ENCODE data around the gene NR3C2. TPM values are rescaled to one million over a fixed set of nuclear protein-coding genes. Genes with fewer than 3 reads are reported as not detected.

The NR3C2 gene
- total RNA-seq (2021; ENCODE audit: unreplicated experiment) (0.26 TPM), Bru-seq, nascent RNA (percentile 18 among the genes with signal in this experiment), BruChase-seq, experiment 1, labeled RNA remaining after a 2-hour chase (percentile 11 among the genes with signal in this experiment), BruChase-seq, experiment 2, labeled RNA remaining after a 6-hour chase (percentile 9 among the genes with signal in this experiment)
- 0.33 TPM for polyA plus RNA-seq (2012; ENCODE audit: insufficient read length)
- long read RNA-seq: 0 reads

- no peaks in the 10 kb centered on the region; the same call in 1 of the 2 replicates for H3K4me1 ChIP-seq (ENCODE audit: control insufficient read depth, insufficient read depth, low read length)
- POLR2A ChIA-PET: interaction anchor here (0.6 kb wide), 1 partner anchor 924 kb away, joined by 3 read pairs; no protein-coding TSS in a partner anchor
- peaks cover 15% of the 10 kb centered on the region for H3K27me3 ChIP-seq (ENCODE audit: control insufficient read depth, insufficient read depth, low read length)
Observed at GRCh38 chr4:148441986-148442831, at the start of gene NR3C2. NR3C2 (minus strand) TSS chr4:148442414.

GRCh38 chr4:148487181-148487580 is 45.0 kb upstream of the NR3C2 start:
- no TSS peak for BruUV-seq (replicated peaks)
- ChIA-PET CTCF (no interaction called here), POLR2A (no interaction called here)
- Histone ChIP-seq H3K27ac (ENCODE audit: low read length) (no peak overlapping the region), H3K36me3 (ENCODE audit: control insufficient read depth, insufficient read depth, low read length) (no peaks in the 10 kb centered on the region), H3K4me1 (ENCODE audit: control insufficient read depth, insufficient read depth, low read length) (no peaks in the 10 kb centered on the region), H3K9me3 (ENCODE audit: control insufficient read depth, insufficient read depth, low read depth, low read length) (no peaks in the 10 kb centered on the region), H3K27me3 (ENCODE audit: control insufficient read depth, insufficient read depth, low read length) (no peaks in the 10 kb centered on the region), H3K4me3 (ENCODE audit: low read depth in 2 of 2, low read length in 2 of 2) (no peak overlapping the region)
- DNase-seq (ENCODE audit: low read depth, low spot score) (no peak), ATAC-seq (no peak)
- in situ Hi-C loops (cut with HindIII; ENCODE audit: low pct_unique_long_range_greater_than_20kb, low sequenced_read_pairs) (no loop called here), intact Hi-C loops (cut with micrococcal nuclease; ENCODE audit: unreplicated experiment) (no loop called here)
- TF ChIP-seq TCF7L2 (IDR thresholded peaks at IDR 0.05; ENCODE audit: low read depth, low read length) (no peak), SIN3A (IDR thresholded peaks at IDR 0.05; ENCODE audit: borderline replicate concordance, insufficient read depth, low read depth, low read length) (no peak), CTCF (IDR thresholded peaks at IDR 0.05) (no peak), POLR2AphosphoS5 (IDR thresholded peaks at IDR 0.05; ENCODE audit: low read depth, low read length) (no peak), REST (IDR thresholded peaks at IDR 0.05; ENCODE audit: insufficient read depth in 1 of 2, low read depth in 2 of 2, low read length in 1 of 2) (no peak)

More at GRCh38 chr4:148441986-148442831, at the start of gene NR3C2:
- CTCF ChIA-PET: no interaction called here
- peak; percentile 99 for ATAC-seq
- intact Hi-C loops (cut with micrococcal nuclease; ENCODE audit: unreplicated experiment): no loop called here
- H3K36me3 ChIP-seq (ENCODE audit: control insufficient read depth, insufficient read depth, low read length): no peaks in the 10 kb centered on the region; the same call in 1 of the 2 replicates
- H3K4me3 ChIP-seq (ENCODE audit: low read depth in 2 of 2, low read length in 2 of 2): peak within 1 kb of the TSS; percentile 60 to 67
- TF ChIP-seq TCF7L2 (IDR thresholded peaks at IDR 0.05; ENCODE audit: low read depth, low read length): 0 out of 2 replicates have a peak, but pooled peaks have one; percentile 42
- no peak for TF ChIP-seq POLR2AphosphoS5 (IDR thresholded peaks at IDR 0.05; ENCODE audit: low read depth, low read length)
- TF ChIP-seq SIN3A (IDR thresholded peaks at IDR 0.05; ENCODE audit: borderline replicate concordance, insufficient read depth, low read depth, low read length): no peak
- no peak for TF ChIP-seq REST (IDR thresholded peaks at IDR 0.05; ENCODE audit: insufficient read depth in 1 of 2, low read depth in 2 of 2, low read length in 1 of 2)
- no peak within 1 kb of the TSS for H3K27ac ChIP-seq (ENCODE audit: low read length)
- H3K9me3 ChIP-seq (ENCODE audit: control insufficient read depth, insufficient read depth, low read depth, low read length): no peaks in the 10 kb centered on the region
- no TSS peak for BruUV-seq (replicated peaks)
- DNase-seq (ENCODE audit: low read depth, low spot score): peak; percentile 75
- in situ Hi-C loops (cut with HindIII; ENCODE audit: low pct_unique_long_range_greater_than_20kb, low sequenced_read_pairs): no loop called here

All from Panc1 (cell line).